Measurements from ENCODE around the gene GALNT10.

The GALNT10 gene

DNA sequence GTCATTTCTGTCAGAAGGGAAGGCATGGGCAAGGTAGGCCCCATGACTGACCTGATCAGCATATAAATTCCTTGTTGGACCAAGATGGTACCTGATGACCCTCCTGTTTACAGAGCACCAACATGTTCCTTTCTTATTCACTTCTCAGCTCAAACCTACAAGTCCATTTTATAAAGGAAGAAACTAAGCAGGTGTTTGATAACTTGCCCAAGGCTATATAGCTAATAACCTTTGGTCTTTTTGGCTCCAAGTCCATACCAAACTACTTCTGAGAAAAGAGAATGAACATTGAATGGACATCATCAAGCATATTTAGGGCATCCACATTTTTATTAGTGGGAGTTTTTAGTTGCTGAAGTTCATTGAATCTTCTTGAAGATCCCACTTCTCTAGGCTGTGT is 125.2 kb downstream of the GALNT10 start:
- Histone ChIP-seq H3K36me3 (ENCODE audit: control insufficient read depth, insufficient read depth, low read length) (peaks cover 5% of the 10 kb centered on the region), H3K27me3 (replicated peaks; ENCODE audit: control insufficient read depth, insufficient read depth, low read length) (no peaks in the 10 kb centered on the region), H3K4me3 (replicated peaks; ENCODE audit: low read depth, low read length) (no peak overlapping the region)
- no peak for DNase-seq (ENCODE audit: extremely low read depth, insufficient read length)
- TF ChIP-seq, protein P1, sequence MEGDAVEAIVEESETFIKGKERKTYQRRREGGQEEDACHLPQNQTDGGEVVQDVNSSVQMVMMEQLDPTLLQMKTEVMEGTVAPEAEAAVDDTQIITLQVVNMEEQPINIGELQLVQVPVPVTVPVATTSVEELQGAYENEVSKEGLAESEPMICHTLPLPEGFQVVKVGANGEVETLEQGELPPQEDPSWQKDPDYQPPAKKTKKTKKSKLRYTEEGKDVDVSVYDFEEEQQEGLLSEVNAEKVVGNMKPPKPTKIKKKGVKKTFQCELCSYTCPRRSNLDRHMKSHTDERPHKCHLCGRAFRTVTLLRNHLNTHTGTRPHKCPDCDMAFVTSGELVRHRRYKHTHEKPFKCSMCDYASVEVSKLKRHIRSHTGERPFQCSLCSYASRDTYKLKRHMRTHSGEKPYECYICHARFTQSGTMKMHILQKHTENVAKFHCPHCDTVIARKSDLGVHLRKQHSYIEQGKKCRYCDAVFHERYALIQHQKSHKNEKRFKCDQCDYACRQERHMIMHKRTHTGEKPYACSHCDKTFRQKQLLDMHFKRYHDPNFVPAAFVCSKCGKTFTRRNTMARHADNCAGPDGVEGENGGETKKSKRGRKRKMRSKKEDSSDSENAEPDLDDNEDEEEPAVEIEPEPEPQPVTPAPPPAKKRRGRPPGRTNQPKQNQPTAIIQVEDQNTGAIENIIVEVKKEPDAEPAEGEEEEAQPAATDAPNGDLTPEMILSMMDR (IDR thresholded peaks at IDR 0.05; ENCODE audit: insufficient read depth, low read length, poor library complexity, severe bottlenecking) = no peak

DNA sequence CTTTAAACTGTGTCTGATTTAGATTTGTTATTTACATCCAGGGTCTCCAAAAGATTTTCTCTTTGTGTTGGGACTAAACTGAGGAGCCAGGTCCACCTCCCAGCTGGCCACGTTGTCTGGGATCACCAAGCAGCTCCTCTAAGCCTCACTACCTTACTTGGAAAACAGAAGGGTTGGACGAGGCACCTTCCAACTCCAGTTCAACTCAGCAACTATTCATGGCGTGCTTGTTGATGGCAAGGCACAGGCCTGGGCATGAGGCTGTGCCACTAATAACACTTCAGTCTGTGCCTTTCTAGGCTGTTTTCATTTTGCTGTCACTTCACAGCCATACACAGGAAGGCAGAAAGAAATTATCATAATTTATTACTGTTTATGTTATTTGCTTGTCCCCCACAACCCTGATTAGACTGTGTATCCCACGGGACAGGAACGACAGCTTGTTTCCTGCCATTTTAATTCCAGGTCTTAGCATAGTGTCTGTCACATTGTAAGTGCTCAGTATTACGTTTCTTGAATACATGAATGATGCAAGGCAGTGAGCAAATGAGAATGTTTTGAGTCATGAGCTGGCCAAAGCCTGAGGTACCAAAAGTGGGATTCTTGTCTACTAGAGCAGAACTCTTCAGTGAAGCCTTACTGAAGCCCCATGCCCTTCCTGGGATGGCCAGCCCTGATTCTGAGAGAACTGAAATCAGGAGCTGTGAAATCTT is 125.8 kb downstream of the GALNT10 start:
- no peak overlapping the region for H3K4me3 ChIP-seq (replicated peaks; ENCODE audit: low read depth, low read length)
- H3K27me3 ChIP-seq (replicated peaks; ENCODE audit: control insufficient read depth, insufficient read depth, low read length) = no peaks in the 10 kb centered on the region
- TF ChIP-seq, protein P1 (IDR thresholded peaks at IDR 0.05; ENCODE audit: insufficient read depth, low read length, poor library complexity, severe bottlenecking) = no peak
- H3K36me3 ChIP-seq (ENCODE audit: control insufficient read depth, insufficient read depth, low read length) = peaks cover 5% of the 10 kb centered on the region
- DNase-seq (ENCODE audit: extremely low read depth, insufficient read length) = no peak

DNA sequence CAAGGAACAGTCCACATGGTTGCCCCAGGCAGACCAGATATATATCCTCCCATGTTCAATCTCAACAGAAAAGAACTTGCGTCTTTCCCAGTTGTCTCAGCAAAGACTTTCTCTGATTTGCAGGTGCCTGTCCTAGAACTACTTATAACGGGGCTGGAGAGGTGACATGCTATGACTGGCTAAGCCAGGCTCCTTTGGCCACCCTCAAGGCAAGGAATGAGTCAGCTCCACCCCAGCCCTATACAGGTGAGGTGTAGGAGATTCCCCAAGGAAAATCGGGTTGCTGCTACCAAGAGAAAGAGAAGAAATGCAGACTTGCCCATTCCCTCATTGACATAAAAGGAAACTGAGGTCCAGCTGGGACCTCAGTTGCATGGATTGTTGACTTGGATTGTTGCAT is 127.4 kb downstream of the GALNT10 start:
- TF ChIP-seq, protein P1 (IDR thresholded peaks at IDR 0.05; ENCODE audit: insufficient read depth, low read length, poor library complexity, severe bottlenecking) = no peak
- no peak for DNase-seq (ENCODE audit: extremely low read depth, insufficient read length)
- Histone ChIP-seq H3K4me3 (replicated peaks; ENCODE audit: low read depth, low read length) (no peak overlapping the region), H3K27me3 (replicated peaks; ENCODE audit: control insufficient read depth, insufficient read depth, low read length) (no peaks in the 10 kb centered on the region), H3K36me3 (ENCODE audit: control insufficient read depth, insufficient read depth, low read length) (peaks cover 5% of the 10 kb centered on the region)

DNA sequence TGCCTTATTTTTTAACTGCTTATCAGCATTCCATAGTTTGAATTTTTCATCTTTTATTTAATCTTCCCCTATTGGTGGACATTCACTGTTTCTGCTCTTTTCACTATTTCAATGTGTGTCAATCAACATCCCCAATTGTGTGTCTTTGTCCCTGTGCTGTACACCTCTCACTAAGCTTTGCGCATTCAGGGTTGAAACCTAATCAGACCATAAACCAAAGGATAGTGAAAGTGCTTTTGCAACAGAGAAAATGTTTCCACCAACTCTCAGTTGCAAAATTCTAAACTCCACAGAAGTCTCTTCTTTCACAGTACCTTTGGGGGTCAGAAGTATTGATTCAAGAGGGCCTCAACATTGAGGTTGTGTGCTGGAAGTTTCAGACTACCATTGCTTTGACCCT is 128.2 kb downstream of the GALNT10 start:
- Histone ChIP-seq H3K36me3 (ENCODE audit: control insufficient read depth, insufficient read depth, low read length) (peaks cover 8% of the 10 kb centered on the region), H3K4me3 (replicated peaks; ENCODE audit: low read depth, low read length) (no peak overlapping the region)
- DNase-seq (ENCODE audit: extremely low read depth, insufficient read length) = no peak

DNA sequence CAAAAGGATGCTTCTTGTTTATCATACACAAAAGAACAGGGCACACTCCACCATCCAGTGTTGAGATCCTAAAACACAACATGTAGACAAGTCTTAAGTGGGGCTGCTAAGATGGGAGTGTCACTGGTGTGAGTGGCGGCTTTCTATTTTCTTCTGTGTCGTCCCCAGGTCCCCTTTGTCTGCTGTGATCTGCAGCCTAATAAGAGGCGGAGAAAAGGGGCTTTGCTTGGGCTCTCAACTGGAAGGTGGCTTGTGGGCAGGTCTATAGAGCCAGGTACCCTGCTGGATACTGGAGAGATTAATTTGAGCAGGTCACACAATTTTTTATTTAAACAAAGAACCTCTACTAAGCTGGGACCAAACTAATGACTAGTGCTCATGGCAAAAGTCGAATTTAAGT is 129.2 kb downstream of the GALNT10 start:
- Histone ChIP-seq H3K36me3 (ENCODE audit: control insufficient read depth, insufficient read depth, low read length) (peaks cover 12% of the 10 kb centered on the region), H3K4me3 (replicated peaks; ENCODE audit: low read depth, low read length) (no peak overlapping the region), H3K27me3 (replicated peaks; ENCODE audit: control insufficient read depth, insufficient read depth, low read length) (no peaks in the 10 kb centered on the region)
- no peak for DNase-seq (ENCODE audit: extremely low read depth, insufficient read length)
- TF ChIP-seq, protein P1 (IDR thresholded peaks at IDR 0.05; ENCODE audit: insufficient read depth, low read length, poor library complexity, severe bottlenecking) = no peak

More for the DNA sequence above, 128.2 kb downstream of the GALNT10 start:
- H3K27me3 ChIP-seq (replicated peaks; ENCODE audit: control insufficient read depth, insufficient read depth, low read length) = no peaks in the 10 kb centered on the region
- TF ChIP-seq, protein P1 (IDR thresholded peaks at IDR 0.05; ENCODE audit: insufficient read depth, low read length, poor library complexity, severe bottlenecking) = no peak

Data from GM06990 (cell line).